ENCODE results near the gene PDLIM1.
"Not testable (repeated sequence)": the region's sequence is repeated elsewhere in the genome, so short reads cannot be mapped to it uniquely, and the experiment has no call there.

Gene PDLIM1

DNA sequence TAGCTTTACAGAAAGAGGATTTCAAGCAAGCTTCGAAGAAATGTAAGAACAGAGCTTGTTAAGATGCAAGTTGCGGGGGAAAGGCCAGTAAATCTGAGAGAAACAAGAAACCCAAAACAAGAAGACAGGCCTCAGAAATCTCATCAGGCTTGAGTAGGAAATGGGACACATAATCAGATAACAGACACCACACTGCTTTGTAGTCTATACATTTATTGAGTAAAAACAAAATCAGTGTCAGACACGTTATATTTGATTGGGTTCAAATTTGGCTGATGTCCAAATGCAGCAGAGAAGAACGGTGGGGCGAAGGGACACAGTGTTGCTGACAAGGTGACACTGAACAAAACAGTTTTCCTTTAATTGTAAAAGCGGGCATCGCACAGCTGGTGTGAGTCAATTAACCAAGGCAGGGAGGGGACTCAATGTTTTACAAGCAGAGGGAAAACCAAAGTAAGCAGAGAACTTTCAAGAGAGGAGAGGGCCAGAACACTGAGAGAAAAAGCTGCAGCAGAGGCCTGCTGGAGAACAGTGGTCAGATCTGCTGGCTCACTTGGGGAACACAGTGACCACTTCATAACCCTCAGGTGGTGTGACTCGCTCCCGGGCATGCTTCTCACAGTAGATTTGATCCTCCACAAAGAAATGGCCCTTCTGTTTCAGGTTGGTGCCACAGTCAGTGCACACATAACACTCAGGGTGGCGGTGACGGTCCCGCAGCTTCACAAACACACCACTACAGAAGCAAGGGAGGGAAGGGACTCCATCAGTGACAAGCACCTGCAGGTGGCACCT is 53.2 kb downstream of the PDLIM1 start:
- no peak for DNase-seq

DNA sequence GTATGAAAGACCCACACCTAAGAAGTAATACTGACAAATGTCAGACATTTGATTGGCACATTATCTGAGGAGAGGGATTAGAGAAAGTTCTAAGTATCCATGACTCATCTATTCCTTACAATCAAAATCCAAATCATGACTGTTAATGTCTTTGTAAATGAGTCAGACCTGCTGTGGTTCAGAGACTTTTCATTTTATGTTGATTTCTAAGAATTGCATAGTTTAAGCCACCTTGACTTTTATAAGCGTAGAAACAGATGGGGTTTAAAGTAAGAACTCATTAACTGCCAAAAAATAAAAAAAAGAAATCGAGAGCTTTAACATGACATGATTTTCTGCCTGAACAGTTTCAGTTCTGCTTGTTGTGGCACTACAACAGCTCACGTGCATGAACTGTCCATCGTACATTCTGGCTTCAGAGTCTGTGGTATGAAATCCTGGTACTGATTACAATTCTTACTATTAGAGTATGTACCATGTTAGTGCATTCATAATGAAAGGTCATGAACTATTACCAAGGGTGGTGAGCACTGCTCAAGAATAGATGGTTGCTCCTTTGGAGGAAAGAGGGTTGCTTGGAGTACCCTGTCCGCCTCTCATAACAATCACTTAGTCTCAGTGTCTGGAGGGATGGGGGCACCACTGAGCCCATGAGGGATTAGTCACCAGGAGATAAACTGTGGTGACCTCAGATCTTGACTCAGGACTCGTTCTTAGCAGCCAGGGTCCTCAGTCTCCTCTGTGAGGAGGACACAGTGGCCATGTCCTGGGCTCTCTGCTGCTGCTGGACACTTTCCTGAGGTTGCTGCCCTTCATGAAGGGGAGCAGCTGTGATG is 54.5 kb downstream of the PDLIM1 start:
- DNase-seq: no peak

GRCh38 chr10:95235676-95236067 is 55.1 kb downstream of the PDLIM1 start:
- no peak for DNase-seq

- no peak for DNase-seq
These were observed 55.9 kb downstream of the PDLIM1 start for GRCh38 chr10:95234951-95235350.

GRCh38 chr10:95233377-95234034 is 57.3 kb downstream of the PDLIM1 start:
- DNase-seq: no peak

DNA sequence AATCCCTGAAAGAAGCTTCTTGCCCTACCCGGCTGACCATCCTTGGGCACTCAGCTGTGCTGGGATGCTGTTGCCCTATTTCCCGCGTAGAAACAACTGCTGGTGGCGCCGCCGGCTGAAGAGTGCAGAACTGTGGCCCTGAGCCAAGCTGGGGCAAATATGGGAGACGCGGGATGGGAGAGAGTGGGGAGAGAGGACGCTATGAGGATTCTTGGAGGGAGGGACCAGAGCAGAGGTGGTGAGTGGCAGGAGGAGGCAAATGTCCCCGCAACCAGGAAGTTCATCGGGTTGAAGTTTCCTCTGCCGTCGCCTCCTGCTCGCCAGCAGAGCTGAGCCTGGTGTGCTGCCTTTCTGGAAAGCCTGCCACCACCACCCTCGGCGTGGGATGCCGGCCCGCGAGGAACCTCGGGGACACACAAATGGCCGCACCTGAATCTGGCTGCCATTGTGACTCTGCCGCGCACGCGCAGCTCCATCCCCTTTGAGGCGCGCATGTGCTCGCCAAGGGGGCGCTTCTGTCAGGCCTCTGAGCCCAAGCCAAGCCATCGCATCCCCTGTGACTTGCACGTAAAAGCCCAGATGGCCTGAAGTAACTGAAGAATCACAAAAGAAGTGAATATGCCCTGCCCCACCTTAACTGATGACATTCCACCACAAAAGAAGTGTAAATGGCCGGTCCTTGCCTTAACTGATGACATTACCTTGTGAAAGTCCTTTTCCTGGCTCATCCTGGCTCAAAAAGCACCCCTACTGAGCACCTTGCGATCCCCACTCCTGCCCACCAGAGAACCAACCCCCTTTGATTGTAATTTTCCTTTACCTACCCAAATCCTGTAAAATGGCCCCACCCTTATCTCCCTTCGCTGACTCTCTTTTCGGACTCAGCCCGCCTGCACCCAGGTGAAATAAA is 59.9 kb downstream of the PDLIM1 start:
- not testable (repeated sequence) for DNase-seq

DNA sequence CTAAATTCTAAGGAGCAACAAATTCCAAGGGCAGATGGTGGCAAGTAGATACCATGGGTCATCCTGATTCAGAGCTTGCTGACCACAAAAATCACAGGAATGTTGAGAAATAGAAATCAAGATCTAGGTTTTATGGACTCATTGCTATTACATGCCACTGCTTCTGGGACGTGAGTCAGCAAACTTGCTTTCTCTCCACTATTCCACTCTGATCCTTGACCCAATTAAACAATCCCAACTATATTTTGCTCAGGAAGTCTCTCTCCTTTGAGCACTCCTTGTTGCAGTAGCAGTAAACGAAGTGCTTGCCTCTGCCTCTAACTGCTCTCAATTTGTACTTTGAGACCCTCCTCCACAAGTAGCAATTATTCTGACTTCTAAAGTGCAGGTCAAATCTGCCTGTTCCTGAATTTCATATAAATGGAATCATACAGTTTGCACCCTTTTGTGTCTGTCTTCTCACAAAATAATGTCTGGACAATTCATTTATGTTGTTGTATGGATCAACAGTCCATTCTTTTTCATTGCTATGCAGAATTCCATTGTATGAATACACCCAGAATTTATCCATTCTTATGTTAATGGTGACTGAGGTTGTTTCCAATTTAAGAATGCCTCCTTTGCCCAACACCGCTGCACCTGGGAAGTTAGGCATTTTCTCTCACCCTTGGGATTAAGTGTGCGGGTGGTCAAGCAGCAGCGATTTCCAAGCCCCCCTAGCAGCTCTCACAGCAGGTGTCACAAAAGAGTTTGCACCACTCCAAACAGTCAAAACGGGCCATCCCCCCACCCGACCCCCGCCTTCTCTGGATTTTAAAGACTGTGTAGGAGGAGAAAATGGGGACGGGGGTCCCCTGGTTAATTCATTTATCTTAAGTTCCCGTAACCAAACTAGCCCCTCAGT is 60.8 kb downstream of the PDLIM1 start:
- no peak for DNase-seq

DNA sequence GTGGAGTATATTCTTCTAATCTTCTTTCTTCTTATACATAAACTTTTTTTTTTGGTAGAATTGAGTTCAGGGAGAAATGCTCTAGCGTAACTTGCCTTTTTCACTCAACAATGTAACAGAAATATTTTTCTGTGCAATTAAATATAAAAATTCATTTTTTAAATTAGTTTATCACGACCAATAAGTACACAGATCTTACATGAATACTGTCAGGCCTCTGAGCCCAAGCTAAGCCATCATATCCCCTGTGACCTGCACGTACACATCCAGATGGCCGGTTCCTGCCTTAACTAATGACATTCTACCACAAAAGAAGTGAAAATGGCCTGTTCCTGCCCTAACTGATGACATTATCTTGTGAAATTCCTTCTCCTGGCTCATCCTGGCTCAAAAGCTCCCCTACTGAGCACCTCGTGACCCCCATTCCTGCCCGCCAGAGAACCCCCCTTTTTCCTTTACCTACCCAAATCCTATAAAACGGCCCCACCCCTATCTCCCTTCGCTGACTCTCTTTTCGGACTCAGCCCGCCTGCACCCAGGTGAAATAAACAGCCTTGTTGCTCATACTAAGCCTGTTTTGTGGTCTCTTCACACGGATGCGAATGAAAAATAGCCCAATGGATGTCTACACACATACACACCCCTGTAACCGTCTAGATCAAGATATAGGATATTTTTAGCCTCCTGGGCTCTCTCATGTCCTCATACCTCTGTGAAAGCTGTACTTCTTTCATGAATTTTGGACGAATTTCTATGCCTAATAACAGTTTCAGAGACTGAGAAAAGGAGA is 61.7 kb downstream of the PDLIM1 start:
- DNase-seq: not testable (repeated sequence)

DNA sequence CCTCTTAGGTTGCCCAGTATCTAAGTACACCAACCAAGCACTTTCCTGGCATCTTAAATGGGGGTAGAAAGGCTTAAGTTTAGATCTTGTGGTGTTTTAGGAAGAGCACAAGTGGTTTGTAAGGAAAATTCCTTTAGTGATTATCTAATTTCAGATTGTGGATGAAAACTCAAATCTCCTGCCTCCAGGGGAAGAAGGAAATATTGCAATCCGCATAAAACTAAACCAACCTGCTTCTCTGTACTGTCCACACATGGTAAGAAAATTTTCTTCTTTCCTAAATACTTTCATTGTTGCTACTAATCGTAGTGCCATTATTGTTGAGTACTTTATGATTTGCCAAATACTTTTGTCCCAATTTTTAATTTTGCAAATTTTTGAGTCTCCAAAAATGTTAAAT is 65.7 kb downstream of the PDLIM1 start:
- DNase-seq: no peak

DNA sequence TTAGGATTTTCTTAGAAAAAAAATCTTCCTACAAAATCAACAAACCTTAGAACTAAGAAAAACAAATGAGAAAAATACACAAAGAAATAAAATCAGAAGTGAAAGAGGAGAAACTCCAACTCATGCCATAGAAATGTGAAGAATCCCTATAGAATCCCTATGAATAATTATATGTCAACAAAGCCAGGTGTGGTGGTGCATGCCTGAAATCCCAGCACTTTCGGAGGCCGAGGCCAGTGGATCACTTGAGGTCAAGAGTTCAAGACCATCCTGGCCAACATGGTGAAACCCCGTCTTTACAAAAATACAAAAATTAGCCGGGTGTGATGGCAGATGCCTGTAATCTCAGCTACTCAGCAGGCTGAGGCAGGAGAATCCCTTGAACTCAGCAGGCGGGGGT is 69.7 kb downstream of the PDLIM1 start:
- DNase-seq: no peak

DNA sequence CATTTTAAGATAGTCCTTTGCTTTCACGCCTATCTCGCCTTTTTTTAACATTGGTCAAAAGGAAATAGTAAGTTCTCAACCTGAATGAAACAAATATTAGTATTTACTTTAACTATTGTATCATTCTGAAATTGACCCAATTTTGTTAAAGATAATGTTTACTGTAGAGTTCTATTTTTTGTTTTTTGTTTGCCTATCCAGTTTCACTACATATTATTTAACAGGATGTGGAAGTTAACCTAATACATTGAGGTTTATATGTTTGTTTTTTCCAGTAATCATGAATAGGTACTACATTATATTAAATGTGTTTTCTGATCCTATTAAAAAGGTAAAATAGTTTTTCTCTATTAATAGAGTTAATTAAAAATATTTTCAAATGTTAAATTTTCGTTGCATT is 70.3 kb downstream of the PDLIM1 start:
- no peak for DNase-seq

DNA sequence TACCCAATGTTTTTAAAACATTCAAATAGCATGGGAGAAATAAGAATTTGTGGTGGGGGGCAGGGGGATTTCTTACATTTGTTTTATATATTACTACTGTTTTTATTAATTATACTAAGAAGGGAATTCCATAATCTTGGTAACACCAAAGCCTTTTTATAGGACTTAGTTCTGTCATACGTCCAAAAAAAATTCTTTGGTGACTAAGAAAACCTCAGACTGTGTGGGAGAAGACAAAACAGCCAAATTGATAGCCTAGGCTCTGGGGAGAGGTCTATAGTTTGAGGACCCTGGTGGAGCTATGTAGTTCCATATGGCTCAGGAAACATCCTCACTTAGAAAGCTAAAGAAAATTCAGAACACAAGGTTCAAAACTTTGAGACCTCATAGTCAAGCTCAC is 73.3 kb downstream of the PDLIM1 start:
- DNase-seq: no peak

DNA sequence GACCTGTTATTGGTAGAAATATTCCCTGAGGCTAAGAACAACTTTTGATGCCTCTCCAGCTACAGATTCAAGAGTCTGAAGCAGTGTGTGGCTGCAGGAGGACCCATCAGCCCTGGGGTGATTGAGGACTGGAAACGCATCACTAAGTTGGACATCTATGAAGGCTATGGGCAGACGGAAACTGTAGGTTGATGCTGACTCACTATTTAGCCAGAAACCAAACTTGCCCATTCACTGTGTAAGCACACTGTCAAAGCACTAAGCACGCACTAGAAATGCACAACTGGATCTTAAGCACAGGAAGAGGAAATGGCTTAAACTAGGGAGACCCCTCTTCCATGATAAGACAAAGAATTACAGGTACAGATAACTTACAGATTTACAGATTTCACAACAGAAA is 76.0 kb downstream of the PDLIM1 start:
- no peak for DNase-seq

- no peak for DNase-seq
These were observed 76.4 kb downstream of the PDLIM1 start for GRCh38 chr10:95214369-95214768.

DNA sequence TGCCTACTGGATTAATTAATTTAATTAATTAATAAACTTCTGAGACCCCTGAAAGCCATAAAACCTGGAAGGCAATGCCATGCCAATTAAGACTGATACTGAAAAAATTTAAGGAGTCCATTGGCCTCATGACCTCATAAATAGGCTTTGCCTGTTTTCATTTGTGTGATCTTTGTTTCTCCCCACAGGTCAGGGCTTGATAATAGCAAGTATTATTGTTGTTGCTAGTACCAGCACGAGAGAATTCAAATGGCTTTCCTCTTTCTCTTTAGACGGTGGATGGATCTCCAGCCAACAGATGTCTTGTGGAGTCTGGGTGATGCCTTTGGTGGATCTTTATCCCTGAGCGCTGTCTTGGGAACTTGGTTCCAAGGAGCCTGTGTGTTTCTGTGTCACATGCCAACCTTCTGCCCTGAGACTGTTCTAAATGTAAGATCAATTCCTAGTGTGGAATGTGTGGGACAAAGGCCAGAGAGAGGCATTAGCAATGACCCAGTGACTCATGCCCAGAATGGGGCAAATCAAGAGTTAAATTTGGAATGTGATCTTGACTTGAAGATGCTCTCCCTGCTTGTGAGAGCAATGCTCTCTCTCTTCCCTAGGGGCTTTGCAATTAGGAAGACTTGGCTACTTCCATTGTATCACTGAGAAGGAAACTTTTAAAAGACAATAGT is 79.1 kb downstream of the PDLIM1 start:
- no peak for DNase-seq

DNA sequence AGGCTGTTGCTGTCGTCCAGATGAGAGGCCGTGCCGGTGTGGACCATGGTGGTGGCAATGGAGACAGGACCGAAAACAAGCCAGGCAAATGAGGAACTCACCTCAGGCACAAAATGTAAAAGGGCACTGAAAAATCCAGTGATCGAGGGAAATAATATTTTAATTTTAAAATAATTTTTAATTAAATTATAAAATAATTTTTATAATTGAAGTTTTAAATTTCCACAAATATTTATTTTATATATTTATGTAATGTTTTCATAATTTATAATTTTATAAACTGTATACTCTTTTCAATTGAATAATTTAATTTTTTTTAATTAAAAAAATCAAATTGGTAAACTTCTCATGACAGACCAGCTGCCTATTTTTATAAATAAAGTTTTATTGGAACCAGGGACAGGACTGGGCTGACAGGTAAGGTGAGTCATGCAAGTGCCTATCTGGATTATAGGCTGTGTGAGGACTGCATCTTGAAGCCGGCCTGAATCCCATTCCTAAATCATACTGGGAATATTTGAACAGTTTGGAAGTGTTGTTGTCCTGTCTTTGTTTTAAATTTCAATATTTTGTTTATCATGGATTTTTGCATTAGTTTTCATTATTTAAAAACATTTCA is 81.2 kb downstream of the PDLIM1 start:
- no peak for DNase-seq

- DNase-seq: no peak
These were observed 82.0 kb downstream of the PDLIM1 start for GRCh38 chr10:95208702-95209391.

DNA sequence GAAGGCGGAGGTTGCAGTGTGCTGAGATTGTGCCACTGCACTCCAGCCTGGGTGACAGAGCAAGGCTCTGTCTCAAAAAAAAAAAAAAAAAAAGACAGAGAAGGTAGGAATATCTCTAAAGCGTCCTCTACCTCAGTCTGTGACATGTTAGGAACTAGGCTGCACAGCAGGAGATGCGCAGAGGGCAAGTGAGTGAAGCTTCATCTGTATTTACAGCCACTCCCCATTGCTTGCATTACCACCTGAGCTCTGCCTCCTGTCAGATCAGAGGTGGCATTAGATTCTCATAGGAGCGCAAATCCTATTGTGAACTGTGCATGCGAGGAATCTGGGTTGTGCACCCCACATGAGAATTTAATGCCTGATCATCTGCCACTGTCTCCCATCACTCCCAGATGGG is 87.9 kb downstream of the PDLIM1 start:
- DNase-seq: not testable (repeated sequence)

GRCh38 chr10:95201736-95202135 is 89.1 kb downstream of the PDLIM1 start:
- no peak for DNase-seq
